HG03520 (cell line): ENCODE data around the gene EXOC1L.

Experiments
- ATAC-seq: cut with Tn5 transposase; IDR thresholded peaks from one replicate; pipeline ENCODE4 v1.9.1; 2021; ENCODE audit warnings: mild to moderate bottlenecking, moderate library complexity; ENCODE audit not compliant: unreplicated experiment

Gene EXOC1L

DNA sequence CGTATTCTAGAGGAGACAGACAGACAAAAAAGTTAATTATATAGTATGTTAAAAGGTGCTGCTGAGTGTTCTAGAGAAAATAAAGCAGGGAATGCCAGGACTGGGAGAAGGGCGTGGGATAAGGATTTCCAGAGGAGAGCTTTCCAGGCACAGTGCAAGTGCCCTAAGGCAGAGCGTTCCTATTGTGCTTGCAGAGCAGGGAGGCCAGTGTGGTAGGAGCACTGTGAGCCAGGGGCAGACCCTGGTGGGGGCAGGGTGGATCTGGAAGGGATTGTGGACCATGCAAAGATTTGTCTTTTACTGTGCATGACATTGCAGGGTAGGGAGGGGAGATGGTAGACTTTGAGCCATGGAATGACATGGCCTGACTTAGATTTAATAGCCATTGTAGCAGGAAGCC lies 59.6 kb downstream of the EXOC1L start:
- no peak for ATAC-seq

DNA sequence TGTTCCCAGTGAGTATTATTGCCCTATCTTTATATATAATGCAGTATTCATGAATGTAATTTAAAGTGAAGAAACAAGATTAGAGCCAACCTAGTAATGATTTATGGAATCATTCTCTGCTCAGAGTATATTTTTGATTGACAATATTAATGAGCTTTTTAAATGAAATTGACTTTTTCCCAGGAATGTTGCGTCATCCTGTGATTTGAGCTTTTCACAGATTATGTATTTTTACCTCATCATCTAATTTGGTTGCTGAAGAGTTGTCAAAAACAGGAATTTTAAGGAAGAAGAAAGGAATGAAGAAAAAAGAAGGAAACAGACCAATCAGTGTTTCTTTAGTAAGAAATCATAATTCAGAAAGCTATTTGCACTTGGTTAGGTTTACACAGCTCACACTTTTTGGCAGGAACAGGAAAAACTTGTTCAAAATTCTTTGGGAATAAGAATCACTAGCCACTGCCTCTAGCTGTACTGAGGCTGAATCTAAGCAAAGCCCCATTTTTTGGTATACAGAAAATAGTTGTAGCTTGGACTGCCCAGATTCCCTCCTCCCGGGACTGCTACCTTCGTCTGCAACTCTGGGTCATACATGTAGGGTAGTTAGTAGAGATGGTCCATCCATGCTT lies 61.2 kb downstream of the EXOC1L start:
- ATAC-seq, result no peak

DNA sequence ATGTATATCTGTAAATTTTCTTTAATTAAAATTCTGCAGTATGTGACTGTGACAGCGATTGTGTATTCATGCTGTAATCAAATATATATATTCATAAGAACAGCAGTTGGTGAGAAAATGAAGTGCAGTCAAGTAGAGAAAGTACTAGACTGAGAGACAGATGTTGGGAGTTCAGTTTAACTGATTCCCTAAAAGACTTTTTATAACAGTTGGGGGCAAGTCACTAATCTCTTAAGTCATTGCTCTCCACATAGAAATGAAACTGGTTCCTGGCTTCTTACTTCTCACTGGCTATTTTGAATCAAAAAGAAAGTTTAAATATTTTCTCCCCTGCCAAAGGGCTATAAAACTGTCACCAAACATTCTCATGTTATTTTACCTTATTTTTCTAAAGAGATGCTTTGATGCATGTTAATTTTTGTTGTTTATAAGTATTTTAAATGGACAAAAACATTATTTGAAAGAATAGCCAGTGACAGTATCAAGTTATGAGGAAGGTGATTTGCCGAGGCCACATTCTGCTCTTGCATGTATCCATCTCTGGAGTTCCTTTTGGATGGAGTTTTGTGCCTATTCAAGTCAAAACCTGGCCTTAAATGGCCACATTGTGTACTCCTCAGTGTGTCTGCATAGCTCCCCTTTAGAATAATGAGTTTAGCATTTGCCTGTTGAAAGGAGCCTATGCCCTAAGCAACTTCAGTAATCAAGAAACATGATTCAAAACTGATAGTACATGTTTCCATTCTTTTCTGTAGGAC lies 64.7 kb downstream of the EXOC1L start:
- ATAC-seq, result no peak

DNA sequence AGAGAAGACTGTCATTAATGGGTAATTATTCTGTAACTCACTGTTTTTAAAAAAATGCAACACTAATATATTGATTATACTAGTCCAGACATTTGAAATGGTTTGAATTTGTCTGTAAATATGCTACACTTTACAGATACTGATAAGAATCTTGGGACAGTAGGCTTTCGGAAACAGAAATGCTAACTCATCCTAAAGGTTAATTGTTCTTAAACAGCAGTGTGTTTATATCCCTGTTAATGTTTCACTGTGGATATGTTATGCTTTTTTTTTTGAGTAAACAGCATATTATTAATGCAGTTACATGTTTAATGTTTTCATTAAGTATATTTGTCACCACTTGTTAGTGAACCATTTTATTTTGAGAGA lies 65.2 kb downstream of the EXOC1L start:
- no peak for ATAC-seq
